Measurements from ENCODE around the gene PPM1H. TPM values are rescaled to one million over a fixed set of nuclear protein-coding genes. Genes with fewer than 3 reads are reported as not detected.
"Not testable (repeated sequence)": the region's sequence is repeated elsewhere in the genome, so short reads cannot be mapped to it uniquely, and the experiment has no call there.

Gene PPM1H
- total RNA-seq, 1 experiment from 2014 or later, result 8.5 TPM

DNA sequence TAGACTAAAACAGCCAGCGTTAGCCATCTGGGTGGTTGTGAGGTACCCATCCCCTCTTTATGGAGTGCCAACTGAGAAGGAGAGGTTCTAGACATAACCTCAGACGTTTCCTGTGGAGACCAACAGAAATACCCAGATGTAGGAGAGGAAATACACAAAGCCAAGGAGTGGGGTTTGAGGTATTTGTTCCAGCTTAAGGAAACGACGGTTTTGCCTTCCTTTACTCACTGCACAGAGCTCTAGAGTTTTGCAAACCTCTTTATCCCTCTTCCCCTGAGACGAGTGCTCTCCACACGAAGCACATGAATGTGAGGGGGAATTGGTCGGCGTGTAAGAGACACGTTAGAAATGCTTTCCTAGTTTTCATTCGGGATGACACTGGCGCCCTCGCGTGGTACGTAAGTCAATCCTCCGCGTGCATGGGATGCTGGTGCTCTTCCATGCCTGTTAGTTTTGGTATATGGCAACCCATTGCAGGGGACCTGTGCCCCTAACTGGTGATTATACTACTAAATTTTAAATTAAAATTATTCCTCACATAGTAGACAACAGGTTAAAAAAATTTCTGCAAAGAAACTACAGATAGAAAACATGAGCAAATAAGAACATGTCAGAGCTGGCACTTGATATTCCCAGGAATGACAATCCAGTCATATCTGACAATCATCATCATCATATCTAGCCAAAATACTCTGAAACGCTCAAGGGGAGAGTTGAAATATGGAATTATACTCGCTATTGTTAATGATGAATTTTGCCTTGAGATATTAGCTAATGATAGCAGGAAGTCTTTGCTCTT lies 121.7 kb downstream of the PPM1H start:
- Histone ChIP-seq H3K36me3 (no peaks in the 10 kb centered on the region), H3K4me3 (no peak overlapping the region), H3K4me1 (replicated peaks) (peaks cover 9% of the 10 kb centered on the region), H3K9me3 (replicated peaks) (no peaks in the 10 kb centered on the region), H3K27ac (no peak overlapping the region), H3K27me3 (replicated peaks) (no peaks in the 10 kb centered on the region)
- peak in 1 of 2 experiments; percentile 26 for DNase-seq (ENCODE audit: low read depth in 1 of 2, low spot score in 2 of 2)

DNA sequence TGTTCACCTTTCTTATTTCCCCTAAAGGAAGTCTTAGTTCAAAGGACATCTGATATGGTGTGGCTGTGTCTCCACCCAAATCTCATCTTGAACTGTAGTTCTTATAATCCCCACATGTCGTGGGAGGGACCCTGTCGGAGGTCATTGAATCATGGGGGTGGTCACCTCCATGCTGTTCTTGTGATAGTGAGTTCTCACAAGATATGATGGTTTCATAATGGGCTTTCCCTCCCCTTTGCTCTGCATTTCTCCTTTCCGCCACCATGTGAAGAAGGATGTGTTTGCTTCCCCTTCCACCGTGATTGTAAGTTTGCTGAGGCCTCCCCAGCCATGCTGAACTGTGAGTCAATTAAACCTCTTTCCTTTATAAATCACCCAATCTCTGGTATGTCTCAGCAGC lies 123.5 kb downstream of the PPM1H start:
- not testable (repeated sequence) for H3K9me3 ChIP-seq (replicated peaks); H3K4me1 ChIP-seq (replicated peaks); H3K27me3 ChIP-seq (replicated peaks); H3K4me3 ChIP-seq; H3K27ac ChIP-seq; H3K36me3 ChIP-seq; DNase-seq (ENCODE audit: low read depth in 1 of 2, low spot score in 2 of 2)

DNA sequence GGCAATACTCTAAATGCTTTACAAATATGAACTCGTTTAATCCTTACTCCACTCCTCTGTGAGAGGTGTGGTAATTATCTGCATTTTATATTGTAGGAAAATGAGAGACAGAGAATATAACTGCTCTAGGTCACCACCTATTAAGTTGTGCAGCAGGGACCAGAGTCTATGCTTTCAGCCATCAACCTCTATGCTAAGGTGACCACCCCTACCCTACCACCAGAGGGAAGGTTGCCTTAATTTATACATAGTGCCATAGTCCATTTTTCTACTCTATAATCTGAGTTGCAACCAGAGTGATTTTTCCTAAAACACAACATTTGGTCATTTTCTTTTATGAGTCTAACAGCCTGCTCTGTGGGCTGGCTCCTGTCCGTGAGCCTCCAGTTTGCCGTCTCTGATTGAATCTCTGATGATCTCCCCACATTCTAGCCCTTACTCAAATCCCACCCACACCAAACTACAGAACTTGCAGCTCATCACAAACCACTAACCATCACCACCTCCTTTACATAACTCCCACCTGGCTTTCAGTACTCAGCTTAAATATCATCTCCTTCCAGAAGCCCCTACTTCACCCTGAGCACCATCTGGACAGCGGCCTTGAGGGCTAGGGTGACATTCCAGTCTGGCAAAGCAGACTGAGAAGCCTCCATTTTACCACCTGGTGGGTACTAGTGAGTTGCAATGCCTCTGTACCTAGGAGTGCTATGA lies 126.6 kb downstream of the PPM1H start:
- H3K4me1 ChIP-seq (replicated peaks), result no peaks in the 10 kb centered on the region
- no peak for DNase-seq (ENCODE audit: low read depth in 1 of 2, low spot score in 2 of 2)
- no peak overlapping the region for H3K4me3 ChIP-seq
- no peaks in the 10 kb centered on the region for H3K9me3 ChIP-seq (replicated peaks)
- no peaks in the 10 kb centered on the region for H3K36me3 ChIP-seq
- no peak overlapping the region for H3K27ac ChIP-seq
- H3K27me3 ChIP-seq (replicated peaks), result no peaks in the 10 kb centered on the region

DNA sequence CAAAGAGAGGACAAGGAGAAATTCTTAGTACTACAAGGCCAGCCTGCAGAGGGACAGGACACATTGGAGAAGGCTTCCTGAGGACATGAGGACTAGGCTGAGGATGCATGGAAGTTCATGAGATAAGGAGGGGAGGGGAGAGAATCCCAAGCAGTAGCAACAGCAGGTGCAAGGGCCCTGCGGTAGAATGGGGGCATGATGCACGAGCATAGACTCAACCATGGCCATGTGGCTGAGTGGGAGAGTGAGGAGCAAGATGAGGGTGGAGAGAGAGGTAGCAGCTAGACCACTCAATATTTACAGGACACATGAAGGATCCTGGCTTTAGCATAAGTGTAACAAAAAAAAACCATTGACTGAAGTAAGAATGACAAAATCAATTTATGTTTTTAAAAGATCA lies 128.1 kb downstream of the PPM1H start:
- Histone ChIP-seq H3K4me1 (replicated peaks) (no peaks in the 10 kb centered on the region), H3K4me3 (no peak overlapping the region), H3K36me3 (no peaks in the 10 kb centered on the region), H3K9me3 (replicated peaks) (no peaks in the 10 kb centered on the region), H3K27me3 (replicated peaks) (no peaks in the 10 kb centered on the region), H3K27ac (no peak overlapping the region)
- DNase-seq (ENCODE audit: low read depth in 1 of 2, low spot score in 2 of 2), result no peak

DNA sequence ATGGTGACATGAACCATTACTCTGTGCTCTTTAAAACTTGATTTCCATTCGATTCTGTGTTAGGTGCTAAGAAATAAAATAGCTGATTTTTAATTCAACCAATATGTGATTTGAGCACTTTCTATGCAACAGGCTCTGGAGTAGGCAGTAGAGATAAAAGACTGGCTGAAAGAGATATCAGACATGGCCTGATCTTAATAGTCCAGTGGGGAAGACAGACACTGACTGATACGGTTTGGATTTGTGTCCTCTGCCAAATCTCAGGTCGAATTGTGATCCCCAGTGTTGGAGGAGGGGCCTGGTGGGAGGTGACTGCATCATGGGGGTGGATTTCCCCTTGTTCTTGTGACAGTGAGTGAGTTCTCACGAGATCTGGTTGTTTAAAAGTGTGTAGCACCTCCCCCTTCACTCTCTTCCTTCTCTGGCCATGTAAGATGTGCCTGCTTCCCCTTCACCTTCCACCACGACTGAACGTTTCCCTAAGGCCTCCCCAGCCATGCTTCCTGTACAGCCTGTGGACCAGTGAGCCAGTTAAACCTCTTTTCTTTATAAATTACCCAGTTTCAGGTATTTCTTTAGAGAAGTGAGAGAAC lies 128.6 kb downstream of the PPM1H start:
- Histone ChIP-seq H3K4me1 (replicated peaks) (no peaks in the 10 kb centered on the region), H3K27ac (no peak overlapping the region)

DNA sequence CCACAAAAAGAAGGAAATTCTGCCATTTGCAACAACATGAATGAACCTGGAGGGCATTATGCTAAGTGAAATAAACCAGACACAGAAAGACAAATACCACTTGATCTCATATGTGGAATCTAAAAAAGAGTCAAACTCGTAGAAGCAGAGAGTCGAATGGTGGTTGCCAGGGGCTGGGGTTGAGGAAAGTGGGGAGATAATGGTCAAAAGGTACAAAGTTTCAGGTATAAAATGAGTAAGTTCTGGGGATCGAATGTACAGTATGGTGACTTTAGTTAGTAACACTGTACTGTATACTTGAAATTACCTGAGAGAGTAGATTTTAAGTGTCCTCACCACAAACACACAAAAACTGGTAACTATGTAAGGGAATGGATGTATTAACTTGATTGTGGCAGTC lies 129.4 kb downstream of the PPM1H start:
- H3K27me3 ChIP-seq (replicated peaks), result no peaks in the 10 kb centered on the region
- no peak overlapping the region for H3K4me3 ChIP-seq
- no peaks in the 10 kb centered on the region for H3K9me3 ChIP-seq (replicated peaks)
- DNase-seq (ENCODE audit: low read depth in 1 of 2, low spot score in 2 of 2), result no peak
- no peak overlapping the region for H3K27ac ChIP-seq
- no peaks in the 10 kb centered on the region for H3K36me3 ChIP-seq
- no peaks in the 10 kb centered on the region for H3K4me1 ChIP-seq (replicated peaks)

More for the DNA sequence above, 128.6 kb downstream of the PPM1H start:
- no peak overlapping the region for H3K4me3 ChIP-seq
- H3K27me3 ChIP-seq (replicated peaks), result no peaks in the 10 kb centered on the region
- H3K9me3 ChIP-seq (replicated peaks), result no peaks in the 10 kb centered on the region
- H3K36me3 ChIP-seq, result no peaks in the 10 kb centered on the region
- no peak for DNase-seq (ENCODE audit: low read depth in 1 of 2, low spot score in 2 of 2)

DNA sequence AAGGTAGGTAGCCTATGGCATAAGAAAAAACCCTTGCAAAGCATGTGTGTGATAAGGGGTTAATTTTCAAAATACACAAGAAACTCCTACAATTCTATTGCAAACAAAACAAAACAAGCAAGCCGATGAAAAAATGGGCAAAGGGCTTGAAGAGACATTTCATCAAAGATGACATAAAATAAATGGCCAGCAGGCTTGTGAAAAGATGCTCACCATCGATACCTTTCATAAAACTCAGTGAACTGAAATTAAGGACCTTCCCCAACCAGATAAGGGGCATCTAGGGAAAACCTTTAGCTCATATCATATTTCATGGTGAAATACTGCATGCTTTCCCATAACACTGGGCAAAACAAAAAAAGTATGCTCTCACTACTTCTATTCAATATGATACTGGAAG lies 131.2 kb downstream of the PPM1H start:
- Histone ChIP-seq H3K9me3 (replicated peaks) (no peaks in the 10 kb centered on the region), H3K36me3 (no peaks in the 10 kb centered on the region), H3K27ac (no peak overlapping the region), H3K4me3 (no peak overlapping the region), H3K27me3 (replicated peaks) (no peaks in the 10 kb centered on the region), H3K4me1 (replicated peaks) (no peaks in the 10 kb centered on the region)
- DNase-seq (ENCODE audit: low read depth in 1 of 2, low spot score in 2 of 2), result no peak

DNA sequence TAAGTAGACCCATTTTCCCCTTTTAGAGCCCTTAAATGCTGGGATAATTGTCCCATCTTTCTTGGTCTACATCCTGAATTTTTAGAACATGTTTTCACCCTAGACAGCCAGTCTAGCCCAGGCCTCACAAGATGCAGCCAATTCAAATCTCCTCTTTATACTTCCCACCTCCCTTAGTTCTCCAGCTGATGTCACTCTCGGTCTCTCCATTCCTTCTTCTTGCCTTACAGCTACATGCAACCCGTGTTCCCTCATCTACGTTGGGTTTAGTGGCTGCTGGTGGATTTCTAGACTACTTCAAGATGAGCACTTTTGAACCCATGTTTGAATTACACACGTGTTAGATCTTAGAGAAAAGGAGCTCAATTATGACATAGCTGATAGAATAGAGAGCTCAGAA lies 132.0 kb downstream of the PPM1H start:
- H3K27ac ChIP-seq, result no peak overlapping the region
- H3K4me3 ChIP-seq, result no peak overlapping the region
- DNase-seq (ENCODE audit: low read depth in 1 of 2, low spot score in 2 of 2), result peak in 1 of 2 experiments; percentile 30

DNA sequence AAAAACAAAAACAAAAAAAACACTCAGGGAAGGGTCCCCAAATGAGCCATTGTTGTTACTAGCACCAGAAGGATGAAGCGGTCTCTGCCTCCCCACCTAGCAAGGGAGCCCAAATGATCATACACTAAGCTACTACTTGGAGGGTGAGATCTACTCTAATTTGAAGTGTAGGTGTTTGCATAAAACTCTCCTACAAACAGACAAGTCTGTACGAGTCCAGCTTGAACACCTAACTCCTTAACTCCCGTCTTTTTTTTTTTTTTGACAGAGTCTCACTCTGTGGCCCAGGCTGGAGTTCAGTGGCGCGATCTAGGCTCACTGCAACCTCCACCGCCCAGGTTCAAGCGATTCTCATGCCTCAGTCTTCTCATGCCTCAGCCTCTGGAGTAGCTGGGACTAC lies 132.6 kb downstream of the PPM1H start:
- Histone ChIP-seq H3K36me3 (no peaks in the 10 kb centered on the region), H3K4me1 (replicated peaks) (no peaks in the 10 kb centered on the region), H3K4me3 (no peak overlapping the region), H3K9me3 (replicated peaks) (no peaks in the 10 kb centered on the region), H3K27me3 (replicated peaks) (no peaks in the 10 kb centered on the region), H3K27ac (no peak overlapping the region)
- no peak for DNase-seq (ENCODE audit: low read depth in 1 of 2, low spot score in 2 of 2)

More for the DNA sequence above, 132.0 kb downstream of the PPM1H start:
- H3K36me3 ChIP-seq, result no peaks in the 10 kb centered on the region
- H3K27me3 ChIP-seq (replicated peaks), result no peaks in the 10 kb centered on the region
- no peaks in the 10 kb centered on the region for H3K4me1 ChIP-seq (replicated peaks)
- H3K9me3 ChIP-seq (replicated peaks), result no peaks in the 10 kb centered on the region

DNA sequence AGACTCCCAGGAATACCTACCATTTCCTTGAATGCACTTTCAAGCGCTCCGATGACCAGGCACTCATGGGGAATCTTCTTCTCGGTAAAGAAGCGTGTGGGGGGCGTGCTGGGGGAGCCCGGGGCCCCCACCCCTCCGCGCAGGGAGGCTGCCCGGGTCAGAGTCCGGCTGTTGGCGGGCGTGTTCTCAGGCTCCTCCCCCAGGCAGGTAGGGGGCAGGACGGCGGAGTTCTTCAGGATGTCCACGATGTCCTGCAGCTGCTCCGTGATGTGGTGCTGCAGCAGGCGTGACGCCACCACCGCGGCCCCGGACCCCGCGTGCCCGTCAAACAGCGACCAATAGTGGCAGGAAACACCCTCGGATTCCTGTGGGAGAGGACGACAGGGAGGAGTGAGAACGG lies 133.2 kb downstream of the PPM1H start:
- no peaks in the 10 kb centered on the region for H3K36me3 ChIP-seq
- H3K4me3 ChIP-seq, result no peak overlapping the region
- H3K9me3 ChIP-seq (replicated peaks), result no peaks in the 10 kb centered on the region
- no peak for DNase-seq (ENCODE audit: low read depth in 1 of 2, low spot score in 2 of 2)
- no peaks in the 10 kb centered on the region for H3K27me3 ChIP-seq (replicated peaks)
- no peak overlapping the region for H3K27ac ChIP-seq
- no peaks in the 10 kb centered on the region for H3K4me1 ChIP-seq (replicated peaks)

DNA sequence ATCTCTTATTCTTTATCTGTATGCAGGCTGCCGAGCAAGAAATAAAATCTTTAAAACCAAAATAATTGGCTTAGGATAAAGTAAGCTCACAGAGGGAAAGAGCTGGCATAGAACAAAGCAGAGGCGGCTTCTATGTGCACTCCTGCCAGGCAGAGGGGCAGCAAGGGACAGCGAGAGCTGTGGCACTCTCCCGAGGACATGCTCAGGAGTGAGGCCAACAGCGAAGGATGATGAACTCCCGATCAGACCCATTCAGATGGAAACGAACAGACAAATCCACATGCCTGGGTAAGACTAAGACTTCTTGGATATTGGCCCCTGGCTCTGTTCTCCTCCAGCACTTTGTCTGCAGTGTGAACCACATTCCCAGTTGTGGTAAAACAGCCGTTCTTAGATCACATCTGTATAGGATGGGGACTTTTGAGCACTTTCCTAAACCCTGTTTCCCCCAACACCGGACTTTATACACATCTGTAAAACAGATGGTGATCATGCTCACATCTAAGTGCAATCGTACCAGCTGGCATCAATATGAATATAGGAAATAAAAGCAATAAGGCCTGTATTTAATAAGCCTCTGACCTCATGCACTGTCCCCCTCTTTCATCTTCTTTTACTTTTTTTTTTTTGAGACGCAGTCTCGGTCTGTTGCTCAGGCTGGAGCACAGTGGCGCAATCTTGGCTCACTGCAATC lies 134.1 kb downstream of the PPM1H start:
- no peaks in the 10 kb centered on the region for H3K36me3 ChIP-seq
- no peak for DNase-seq (ENCODE audit: low read depth in 1 of 2, low spot score in 2 of 2)
- no peak overlapping the region for H3K4me3 ChIP-seq

DNA sequence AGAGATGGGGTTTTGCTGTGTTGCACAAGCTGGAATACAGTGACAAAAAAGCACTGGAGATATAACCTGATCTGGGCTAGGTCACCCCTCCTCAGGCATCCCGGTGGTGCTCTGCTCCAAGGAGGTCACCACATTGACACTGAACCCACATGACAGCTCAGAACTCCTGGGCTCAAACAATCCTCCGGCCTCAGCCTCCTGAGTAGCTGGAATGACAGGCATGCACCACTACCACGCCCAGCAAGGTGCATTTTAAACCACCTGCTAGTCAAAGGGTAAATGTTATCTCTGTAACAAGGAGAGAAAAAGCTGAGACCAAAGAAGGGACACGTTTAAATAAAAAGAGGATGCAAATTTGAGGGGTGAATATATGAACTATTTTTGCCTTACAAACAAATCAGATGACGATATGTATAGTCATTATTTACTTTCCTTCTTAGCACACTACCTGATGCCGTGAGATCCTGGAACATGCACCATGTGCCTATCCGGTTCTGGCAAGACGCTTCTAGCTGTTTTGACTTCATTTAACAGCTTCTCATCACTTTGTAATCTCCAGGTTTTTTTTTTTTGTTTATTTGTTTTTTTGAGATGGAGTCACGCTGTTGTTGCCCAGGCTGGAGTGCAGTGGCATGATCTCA lies 135.1 kb downstream of the PPM1H start:
- no peaks in the 10 kb centered on the region for H3K4me1 ChIP-seq (replicated peaks)
- no peak overlapping the region for H3K27ac ChIP-seq
- no peak overlapping the region for H3K4me3 ChIP-seq
- no peak for DNase-seq (ENCODE audit: low read depth in 1 of 2, low spot score in 2 of 2)
- H3K36me3 ChIP-seq, result no peaks in the 10 kb centered on the region
- H3K9me3 ChIP-seq (replicated peaks), result no peaks in the 10 kb centered on the region
- H3K27me3 ChIP-seq (replicated peaks), result no peaks in the 10 kb centered on the region

More for the DNA sequence above, 134.1 kb downstream of the PPM1H start:
- H3K27ac ChIP-seq, result no peak overlapping the region
- no peaks in the 10 kb centered on the region for H3K4me1 ChIP-seq (replicated peaks)
- no peaks in the 10 kb centered on the region for H3K9me3 ChIP-seq (replicated peaks)
- no peaks in the 10 kb centered on the region for H3K27me3 ChIP-seq (replicated peaks)

DNA sequence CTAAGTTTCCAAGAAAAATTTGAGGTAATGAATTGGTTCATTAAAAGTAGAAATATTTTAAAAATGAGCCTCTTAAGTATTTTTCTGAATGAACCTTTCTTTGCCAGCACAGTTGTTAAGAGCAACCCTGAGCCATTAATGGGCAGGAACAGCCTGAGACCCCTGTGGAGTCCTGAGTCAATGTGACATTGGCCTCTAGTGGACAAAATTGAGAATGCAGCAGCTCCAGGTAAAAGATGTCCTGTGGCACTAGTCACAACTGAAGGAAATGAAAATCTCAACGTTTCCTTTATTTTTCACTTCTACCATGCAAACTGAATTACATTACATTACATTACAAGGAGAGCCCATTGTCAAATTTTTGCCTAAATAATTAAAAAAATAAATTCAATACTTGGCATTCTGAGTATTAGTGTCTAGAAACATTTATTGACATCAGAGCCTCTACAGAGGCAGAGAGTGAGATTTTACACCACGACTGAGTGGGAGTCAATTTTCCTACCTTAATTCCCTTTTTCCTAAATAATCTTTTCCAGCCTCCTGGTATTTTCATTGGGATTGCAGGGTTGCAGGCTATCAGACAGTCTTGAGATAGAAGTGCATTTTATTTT lies 135.7 kb downstream of the PPM1H start:
- Histone ChIP-seq H3K4me3 (no peak overlapping the region), H3K9me3 (replicated peaks) (no peaks in the 10 kb centered on the region), H3K36me3 (no peaks in the 10 kb centered on the region), H3K4me1 (replicated peaks) (no peaks in the 10 kb centered on the region), H3K27me3 (replicated peaks) (no peaks in the 10 kb centered on the region), H3K27ac (no peak overlapping the region)
- DNase-seq (ENCODE audit: low read depth in 1 of 2, low spot score in 2 of 2), result peak; percentile 43 to 68

Measured in SJSA1 (cell line).